ENCODE results near the gene CEP70.

DNA sequence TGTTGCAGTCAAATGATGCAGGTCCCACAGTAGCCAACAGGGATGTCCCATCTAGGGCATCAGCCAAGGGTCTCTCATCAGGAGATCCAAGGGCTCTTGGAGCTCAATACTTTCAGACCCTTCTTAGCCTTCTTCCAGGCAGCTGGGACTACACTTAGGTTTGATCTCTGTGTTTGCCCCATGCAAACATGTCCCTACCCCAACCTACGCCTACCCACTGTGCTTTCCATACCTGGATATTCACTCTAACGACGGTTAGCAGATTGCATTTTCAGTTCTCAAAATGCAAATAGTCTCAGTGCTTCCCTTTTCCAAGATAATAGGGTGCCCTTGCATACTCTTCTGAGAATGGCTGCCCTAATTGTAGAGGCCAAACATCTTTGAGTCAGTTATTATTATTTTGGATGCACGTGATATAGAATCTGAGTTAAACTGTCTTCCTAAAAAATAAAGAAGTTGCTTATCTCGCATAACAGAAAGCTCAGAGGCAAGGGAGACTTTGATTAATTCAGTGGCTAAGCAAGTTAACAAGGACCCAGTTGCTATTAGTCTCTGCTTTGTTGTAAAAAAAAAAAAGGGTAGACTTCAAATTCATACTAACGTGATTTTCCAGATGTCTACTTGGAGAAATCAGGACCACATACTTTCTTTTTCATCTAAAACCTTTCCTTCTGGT, 1.0 kb upstream of the CEP70 start:
- no peak for TF ChIP-seq TARDBP (IDR thresholded peaks at IDR 0.05)
- no peak for TF ChIP-seq FOXK2 (IDR thresholded peaks at IDR 0.05)
- TF ChIP-seq FOXA1 (IDR thresholded peaks at IDR 0.05), result no peak
- TF ChIP-seq SUZ12 (IDR thresholded peaks at IDR 0.05), result no peak
- TF ChIP-seq NFRKB (IDR thresholded peaks at IDR 0.05), result no peak
- no peak for TF ChIP-seq SP1 (IDR thresholded peaks at IDR 0.05)
- TF ChIP-seq FOXM1 (IDR thresholded peaks at IDR 0.05; ENCODE audit: borderline replicate concordance), result 0 out of 2 replicates have a peak, but pooled peaks have one; percentile 22
